NCI-H1092 (cell line): Measurements from ENCODE around the gene PARP8.
"Not testable (repeated sequence)": the region's sequence is repeated elsewhere in the genome, so short reads cannot be mapped to it uniquely, and the experiment has no call there.

ENCODE experiments used
- DNase-seq: peaks from one replicate; lab custom pipeline; 2025; lab: John Stamatoyannopoulos, UW

PARP8 gene

DNA sequence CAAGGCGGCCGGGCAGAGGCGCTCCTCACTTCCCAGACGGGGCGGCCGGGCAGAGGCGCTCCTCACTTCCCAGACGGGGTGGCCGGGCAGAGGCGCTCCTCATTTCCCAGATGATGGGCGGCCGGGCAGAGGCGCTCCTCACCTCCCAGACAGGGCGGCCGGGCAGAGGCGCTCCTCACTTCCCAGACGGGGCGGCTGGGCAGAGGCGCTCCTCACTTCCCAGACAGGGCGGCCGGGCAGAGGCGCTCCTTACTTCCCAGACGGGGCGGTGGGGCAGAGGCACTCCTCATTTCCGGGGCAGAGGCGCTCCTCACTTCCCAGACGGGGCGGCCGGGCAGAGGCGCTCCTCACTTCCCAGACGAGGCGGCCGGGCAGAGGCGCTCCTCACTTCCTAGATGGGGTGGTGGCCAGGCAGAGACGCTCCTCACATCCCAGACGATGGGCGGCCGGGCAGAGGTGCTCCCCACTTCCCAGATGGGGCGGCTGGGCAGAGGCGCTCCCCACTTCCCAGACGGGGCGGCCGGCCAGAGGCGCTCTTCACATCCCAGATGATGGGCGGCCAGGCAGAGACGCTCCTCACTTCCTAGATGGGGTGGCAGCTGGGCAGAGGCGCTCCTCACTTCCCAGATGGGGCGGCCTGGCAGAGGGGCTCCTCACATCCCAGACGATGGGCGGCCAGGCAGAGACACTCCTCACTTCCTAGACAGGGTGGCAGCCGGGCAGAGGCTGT, 108.2 kb downstream of the PARP8 start:
- DNase-seq = not testable (repeated sequence)

DNA sequence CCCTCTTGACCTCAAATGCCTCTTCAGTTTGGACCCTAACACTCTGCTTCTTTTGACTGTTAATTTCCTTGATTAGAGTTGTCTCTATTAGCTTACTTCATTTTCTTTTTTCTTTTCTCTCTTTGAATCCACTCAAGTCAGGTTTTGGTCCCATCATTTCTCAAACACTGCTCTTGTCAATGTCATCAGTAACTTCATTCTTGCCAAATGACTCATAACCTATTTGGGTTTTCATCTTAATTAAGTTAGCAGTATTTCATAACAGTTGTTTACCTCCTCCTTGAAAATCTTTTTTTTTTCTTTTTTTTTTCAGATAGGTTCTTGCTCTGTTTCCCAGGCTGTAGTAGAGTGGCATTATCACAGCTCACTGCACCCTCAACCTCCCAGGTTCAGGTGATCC, 119.6 kb downstream of the PARP8 start:
- DNase-seq = no peak

DNA sequence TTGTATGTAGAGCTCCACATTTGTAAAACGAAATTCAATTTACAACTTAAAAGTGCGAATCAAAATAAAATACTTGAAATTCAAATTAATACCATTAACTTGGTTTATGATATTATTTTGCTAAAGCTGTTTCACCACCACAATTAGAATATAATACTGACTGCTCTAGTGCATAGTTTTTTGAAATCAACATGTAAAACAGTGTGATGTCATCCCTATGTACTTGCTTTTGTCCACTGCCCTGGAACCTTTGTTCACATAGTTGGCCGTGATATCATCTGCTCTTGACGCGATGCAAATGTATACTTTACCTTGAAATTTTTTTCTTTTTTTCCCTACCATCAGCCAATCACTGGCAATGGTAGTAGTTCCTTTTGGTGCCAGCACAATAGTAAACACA, 125.4 kb downstream of the PARP8 start:
- DNase-seq = no peak

DNA sequence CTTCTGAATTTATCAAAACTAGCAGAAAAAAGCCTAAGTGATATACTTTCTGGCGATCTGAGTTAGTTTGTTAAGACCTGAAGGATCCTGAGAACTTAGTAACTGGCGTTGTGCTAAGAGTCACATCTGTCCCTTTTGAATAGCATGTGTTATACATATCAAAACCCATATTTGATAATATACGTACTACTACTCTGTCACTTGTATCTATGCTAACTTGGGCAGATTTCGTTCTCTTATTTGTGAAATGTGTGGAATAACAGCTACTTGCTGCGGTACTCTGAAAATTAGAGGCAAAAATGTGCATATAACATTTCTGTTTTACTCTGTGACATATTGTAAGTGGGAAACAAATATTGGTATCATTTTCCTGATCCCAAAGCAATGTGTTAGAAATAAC, 126.4 kb downstream of the PARP8 start:
- no peak for DNase-seq

DNA sequence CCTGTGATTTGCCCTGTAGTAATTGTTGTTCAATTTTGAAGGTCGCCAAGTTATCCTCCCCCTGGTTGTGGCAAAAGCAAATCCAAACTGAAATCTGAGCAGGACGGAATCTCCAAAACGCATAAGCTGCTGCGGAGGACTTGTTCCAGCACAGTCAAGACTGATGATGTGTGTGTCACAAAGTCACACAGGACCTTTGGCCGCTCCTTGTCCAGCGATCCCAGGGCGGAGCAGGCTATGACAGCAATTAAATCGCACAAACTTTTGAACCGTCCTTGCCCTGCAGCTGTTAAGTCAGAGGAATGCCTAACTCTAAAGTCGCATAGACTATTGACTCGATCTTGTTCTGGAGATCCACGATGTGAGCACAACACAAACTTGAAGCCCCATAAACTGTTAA, 128.4 kb downstream of the PARP8 start:
- no peak for DNase-seq

DNA sequence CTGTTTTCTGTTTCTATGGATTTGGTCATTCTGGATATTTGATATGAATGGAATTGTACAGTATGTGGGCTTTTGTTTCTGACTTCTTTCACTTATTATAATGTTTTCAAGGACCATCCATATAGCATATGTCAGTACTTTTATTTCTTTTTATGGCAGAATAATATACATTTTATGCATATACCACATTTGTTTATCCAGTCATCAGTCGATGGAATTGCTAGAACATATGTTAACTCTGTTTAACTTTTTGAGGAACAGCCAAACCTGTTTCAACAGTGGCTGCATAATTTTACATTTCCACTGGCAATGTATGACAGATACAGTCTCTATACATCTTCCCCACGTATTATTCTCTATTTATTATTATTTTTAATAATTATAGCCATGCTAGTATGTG, 131.6 kb downstream of the PARP8 start:
- DNase-seq = no peak

DNA sequence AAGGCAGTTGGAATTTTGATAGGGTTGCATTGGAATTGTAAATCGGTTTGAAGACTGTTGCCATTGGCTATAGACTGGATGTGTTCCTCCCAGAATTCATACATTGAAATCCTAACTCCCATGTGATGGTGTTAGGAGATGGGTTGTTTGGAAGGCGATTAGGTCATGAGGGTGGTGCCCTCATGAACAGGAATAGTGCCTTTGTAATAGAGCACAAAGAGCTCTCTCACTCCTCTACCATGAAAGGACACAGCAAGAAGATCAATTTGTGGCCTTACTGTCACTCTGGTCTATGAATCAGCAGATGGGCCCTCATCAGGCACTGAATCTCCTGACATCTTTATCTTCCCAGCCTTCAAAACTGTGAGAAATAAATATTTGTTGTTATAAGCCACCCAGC, 133.2 kb downstream of the PARP8 start:
- no peak for DNase-seq

DNA sequence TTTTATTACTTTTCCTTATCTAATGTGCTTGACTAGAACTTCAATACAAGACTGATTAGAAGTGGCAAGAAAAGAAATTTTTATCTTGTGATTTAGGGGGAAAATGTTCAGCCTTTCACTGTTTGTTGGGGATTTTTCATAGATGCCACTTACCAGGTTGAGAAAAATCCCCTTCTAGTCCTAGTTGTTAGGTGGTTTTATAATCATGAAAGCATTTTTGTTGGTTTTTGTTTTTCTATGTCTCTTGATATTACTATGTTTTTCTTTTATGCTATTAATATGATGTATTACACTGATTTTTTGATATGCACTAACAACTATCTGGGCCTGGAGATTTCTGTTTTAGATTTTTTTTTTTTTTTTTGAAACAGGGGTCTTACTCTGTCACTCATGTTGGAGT, 134.0 kb downstream of the PARP8 start:
- DNase-seq = no peak

DNA sequence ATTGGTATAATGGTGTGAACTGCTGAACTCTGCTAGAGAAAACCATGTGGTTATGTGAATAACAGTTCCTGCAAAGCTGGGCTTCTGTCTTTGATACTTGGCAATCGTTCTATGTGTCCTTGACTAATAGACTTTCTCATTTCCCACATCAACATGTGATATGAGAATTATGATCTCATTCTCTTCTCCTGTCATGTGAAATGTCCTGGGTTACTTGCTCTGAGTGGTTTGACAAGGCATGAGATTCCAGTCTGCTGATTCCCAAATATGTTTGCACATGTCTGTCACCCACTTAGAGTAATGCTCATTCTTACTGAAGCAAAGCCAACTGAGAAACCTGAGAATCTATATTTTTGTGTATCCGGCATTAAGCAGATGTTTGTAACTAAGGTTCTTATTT, 141.2 kb downstream of the PARP8 start:
- no peak for DNase-seq

DNA sequence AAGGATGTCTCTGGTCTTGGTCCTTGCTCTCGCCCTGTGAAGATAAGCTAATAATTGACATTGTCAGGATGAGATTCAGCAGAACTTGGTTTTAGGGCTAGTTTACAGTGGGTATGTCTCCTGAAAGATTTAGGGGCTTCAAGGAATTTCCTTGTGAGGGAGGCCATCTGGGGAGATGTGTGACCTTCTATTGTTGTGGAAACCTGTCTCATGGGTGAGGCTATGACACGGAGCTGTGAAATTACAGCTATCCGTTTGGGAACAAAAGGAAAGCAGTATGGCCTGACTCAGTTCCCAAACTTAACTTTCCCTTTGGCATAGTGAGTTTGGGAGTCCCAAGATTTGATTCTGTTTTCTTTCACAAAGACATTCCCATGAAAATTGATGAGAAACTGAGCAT, 142.0 kb downstream of the PARP8 start:
- DNase-seq = no peak

DNA sequence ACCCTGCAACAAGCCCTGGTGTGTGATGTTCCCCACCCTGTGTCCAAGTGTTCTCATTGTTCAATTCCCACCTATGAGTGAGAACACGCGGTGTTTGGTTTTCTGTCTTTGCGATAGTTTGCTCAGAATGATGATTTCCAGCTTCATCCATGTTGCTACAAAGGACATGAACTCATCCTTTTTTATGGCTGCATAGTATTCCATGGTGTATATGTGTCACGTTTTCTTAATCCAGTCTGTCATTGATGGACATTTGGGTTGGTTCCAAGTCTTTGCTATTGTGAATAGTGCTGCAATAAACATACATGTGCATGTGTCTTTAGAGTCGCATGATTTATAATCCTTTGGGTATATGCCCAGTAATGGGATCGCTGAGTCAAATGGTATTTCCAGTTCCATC, 145.3 kb downstream of the PARP8 start:
- not testable (repeated sequence) for DNase-seq

DNA sequence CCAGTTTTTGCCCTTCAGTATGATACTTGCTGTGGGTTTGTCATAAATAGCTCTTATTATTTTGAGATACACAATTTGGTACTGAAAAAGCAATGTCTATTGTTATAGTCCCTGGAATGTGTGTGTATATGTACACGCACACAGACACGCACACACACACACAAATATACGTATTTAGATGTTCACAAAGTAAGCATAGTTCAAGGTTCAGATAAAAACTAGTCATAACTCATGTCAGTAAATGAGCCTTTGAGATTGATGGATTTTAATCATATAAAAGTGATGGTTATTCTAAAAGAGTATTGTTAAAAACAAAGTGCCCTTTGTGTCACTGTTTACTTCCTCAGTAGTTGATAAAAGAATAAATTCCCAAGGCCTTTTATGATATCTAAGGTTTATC, 147.3 kb downstream of the PARP8 start:
- DNase-seq = no peak

DNA sequence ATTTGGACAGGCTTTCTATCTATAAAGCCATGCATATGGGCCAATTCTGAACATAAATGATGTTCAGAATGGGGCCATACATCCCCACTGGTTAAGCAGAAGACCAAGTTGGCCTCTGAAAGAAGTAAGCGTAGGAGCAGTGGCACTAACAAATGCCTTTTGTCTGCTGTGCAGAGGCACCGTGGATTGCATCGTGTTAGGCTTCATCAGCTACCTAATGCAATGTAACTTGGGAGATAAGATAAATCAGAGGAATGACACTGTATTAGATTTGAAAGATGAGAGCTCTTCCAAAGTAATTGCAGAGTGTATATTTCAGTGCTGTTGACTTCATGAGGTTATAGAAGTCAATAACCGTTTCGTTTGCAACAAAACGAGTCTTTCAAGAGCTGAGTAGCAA, 148.1 kb downstream of the PARP8 start:
- DNase-seq = no peak

DNA sequence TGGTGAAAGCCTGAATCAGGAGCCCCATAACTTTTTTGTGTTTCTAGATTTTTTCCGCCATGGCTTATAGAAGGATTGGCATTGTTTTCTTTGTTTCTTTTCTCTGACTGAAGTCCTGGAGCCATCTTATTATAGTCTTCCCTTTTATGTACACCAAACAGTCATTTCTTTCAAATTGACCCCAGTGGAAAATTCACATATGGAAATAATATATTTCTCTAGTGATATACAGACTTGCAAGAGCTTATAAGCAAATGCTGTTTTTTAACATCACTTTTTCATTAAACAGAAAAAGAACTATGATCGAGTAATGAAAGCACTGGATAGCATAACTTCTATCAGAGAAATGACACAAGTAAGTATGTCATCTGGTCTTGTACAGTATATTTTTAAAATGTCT, 155.6 kb downstream of the PARP8 start:
- DNase-seq = no peak

DNA sequence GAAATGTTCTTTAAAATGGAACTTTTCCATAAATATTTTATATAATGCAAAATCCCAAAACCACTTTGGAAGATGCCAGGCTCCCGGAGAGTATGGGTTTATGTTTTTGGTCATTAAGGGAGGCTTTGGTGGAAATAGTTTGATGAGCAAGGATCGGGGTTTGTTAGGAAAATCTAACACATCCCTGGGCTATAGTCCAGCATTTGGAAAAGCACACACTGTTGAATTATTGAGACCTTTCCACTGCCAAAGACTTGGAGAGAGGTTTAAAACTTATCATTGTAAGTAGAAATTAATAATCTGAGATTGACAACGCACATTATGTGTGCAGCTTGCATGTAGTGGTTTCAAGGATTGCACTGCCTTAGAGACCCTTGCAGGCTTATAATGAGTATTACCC, 156.3 kb downstream of the PARP8 start:
- DNase-seq = no peak

DNA sequence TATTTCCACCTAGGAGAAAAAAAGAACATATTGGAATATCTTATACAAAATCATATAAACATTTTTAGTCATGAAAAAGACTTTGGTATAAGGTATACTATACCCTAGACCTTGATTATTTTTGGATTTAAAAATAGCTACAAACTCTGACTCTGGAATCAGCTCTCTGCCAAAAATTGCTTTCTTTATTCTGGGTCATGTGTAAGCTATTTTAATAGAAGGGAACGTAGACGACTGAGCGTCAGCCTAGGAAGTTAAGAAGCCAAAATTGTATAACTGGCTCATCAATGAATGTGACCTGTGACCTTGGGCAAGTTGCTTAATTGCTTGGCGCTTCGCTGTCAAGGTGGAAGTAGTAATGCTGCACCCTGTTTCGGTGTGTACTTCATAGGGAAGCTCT, 157.1 kb downstream of the PARP8 start:
- DNase-seq = no peak

DNA sequence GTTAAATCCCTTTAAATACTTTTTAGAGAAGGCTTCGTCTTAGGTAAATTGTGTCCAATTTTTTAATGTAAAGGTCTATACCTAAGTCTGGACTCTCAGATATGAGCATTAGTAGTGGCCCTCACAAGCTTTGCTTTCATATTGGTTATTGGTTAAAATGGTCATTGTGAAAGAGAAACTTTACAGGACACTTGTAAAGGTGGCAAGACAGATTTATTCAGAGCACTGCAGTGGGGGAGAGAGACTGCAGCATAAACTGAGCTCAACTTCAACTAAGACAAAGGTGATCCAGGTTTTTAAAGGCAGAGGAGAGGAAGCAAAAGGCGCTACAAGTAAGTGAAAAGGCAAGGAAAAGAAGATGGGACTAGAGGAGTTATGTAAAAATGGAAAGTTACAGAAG, 157.7 kb downstream of the PARP8 start:
- no peak for DNase-seq

DNA sequence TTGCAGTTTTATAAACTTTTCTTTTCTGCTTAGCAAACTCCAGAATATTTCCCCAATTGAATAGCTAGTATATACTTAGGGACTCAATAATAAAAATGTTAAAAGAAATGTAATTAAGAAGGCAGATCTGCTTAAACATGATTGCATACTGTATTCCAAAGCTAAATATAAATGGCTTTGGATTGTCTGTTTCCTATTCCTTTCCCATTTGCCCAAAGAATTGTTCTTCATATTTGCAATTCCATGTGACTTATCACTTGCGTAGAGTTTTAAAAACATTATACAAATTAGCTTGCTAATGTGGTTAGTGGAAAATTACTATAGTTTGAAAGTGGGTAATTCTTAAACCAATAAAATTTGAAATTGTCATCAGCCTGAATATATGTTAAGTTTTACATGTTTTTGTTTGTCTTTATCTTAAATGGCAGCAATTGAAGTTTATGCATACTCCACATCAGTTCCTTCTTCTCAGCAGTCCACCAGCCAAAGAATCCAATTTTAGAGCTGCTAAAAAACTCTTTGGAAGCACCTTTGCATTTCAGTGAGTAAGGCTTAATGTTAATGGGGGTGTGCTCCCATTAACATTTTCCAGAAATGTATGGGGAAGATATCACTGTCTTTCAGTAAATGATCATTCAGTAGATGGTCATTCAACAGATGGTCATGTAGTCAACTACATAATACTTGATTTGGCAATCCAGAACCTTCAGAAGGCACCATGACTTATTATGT, 161.2 kb downstream of the PARP8 start:
- DNase-seq = no peak

DNA sequence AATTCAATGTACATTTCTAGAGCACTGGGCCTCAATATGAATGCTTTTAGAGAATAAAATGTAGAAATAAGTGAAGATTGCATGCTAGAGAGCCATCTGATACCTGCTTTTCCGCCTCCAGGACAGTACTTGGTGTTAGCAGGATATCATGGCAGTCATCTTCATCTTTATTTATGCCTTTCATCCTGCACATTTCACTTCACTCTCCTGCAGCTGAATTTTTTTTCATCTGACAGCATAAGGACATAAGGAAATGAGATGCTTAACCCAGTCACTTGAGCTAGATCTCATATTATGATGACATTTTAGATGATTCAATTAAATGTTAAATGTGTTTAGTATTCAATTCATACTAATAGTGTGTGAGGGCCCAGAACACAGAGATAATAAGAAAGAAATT, 162.6 kb downstream of the PARP8 start:
- no peak for DNase-seq

DNA sequence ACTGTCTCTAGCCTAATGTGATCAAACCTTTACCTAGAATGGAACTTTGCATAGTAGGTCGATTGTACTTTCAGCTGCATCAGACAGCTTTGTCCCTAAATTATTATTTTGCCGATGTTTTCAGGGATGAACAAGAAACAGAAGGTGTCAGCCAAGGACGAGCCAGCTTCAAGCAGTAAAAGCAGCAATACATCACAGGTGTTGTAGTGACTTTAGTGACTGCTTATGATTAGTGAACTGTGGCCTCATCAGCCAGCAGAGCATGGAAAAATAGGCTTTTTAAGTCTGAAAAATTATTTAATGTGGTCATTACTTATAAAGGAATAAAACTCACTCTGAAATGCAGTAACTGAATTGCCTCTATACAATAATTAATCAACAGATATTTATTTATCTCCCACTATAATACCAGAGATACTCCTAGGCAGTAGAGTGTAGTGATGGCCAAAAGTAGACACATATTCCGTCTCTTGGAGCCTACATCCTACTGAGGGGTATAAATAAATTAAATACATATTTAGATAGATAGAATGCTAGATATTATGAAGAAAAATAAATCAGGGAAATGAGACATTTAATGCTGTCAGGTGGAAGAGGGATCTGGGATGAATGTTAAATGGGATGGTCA, 166.3 kb downstream of the PARP8 start:
- DNase-seq = no peak

DNA sequence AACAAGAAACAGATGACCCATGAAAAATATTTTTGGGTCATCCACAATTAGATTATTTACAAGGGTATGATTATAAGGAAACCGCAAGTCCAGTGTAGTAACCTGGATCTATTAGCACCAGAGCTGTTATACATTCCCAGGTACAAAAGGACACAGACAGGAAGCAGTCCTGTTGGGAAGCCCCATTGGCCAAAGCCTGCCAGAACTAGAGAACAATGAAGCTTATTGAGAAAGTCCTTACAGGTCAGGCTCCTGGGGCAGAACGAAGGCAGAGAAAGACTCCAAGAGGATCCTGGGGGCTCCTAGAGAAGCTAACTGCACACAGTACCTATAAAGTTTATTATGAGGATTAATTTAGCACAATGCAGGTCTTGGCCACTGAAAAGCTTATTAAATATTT, 169.9 kb downstream of the PARP8 start:
- DNase-seq = no peak

DNA sequence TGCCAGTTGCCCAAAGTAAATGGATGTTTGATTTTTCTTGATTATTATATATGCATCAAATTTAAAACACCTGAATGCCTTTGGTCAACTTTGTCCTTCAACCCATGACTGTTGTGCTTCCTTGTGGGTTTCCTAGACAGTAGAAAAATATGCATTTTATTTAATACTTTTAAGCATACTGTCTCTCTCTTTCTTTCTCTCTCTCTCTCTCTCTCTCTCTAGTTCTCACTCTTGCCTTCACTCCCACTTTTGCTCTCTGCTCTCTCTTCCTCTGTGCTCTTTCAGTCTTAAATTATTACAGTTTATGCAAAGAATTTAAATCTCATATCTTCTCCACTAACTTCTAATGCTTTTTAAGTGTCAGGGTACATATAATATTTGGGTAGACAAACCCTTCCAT, 173.0 kb downstream of the PARP8 start:
- DNase-seq = no peak

DNA sequence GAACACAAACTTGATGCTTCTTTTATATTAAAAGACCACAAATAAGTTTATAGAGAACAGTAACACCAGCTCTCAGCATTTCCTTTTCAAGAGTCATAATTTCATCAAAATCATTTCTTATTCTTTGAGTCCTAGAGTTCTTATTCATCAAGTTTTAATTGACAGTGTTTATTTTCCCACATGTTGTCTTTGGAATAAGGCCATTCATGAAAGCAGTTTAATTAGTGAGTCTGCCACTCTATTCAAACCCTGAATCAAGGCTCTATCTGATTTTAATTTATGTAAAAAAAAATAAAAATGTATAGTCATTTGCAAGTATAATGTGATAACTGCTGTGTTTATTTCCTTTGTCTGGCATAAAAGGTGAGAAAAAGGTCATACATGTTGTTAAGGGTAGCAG, 176.7 kb downstream of the PARP8 start:
- DNase-seq = no peak

DNA sequence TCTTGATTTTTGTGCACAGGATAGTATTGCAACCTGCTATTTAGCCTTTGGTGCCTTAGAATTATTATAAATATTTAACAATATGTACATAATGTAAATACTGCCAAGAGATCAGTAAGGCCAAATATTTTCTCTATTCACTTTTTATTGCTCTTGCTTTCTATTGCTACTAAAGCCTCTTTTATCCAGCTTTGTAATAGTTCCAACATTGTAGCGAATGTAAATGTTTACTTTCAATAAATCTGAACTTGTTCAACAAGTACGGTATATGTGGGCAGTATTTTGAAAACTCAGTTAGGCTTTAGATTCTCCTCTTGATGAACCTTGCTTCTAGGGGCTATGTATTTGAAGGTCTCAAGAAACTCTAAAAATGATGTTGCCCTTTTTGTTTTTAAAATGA, 179.8 kb downstream of the PARP8 start:
- DNase-seq = no peak
